NCI-H2227 (cell line): ENCODE data around the gene KLHL36.
A peak's percentile ranks its signal among the peaks of the same experiment; 100 is the strongest.
"Not testable (repeated sequence)": the region's sequence is repeated elsewhere in the genome, so short reads cannot be mapped to it uniquely, and the experiment has no call there.

Source experiments
- DNase-seq: peaks from one replicate; lab custom pipeline; 2025; ENCODE audit not compliant: unreplicated experiment; lab: John Stamatoyannopoulos, UW

KLHL36 gene

DNA sequence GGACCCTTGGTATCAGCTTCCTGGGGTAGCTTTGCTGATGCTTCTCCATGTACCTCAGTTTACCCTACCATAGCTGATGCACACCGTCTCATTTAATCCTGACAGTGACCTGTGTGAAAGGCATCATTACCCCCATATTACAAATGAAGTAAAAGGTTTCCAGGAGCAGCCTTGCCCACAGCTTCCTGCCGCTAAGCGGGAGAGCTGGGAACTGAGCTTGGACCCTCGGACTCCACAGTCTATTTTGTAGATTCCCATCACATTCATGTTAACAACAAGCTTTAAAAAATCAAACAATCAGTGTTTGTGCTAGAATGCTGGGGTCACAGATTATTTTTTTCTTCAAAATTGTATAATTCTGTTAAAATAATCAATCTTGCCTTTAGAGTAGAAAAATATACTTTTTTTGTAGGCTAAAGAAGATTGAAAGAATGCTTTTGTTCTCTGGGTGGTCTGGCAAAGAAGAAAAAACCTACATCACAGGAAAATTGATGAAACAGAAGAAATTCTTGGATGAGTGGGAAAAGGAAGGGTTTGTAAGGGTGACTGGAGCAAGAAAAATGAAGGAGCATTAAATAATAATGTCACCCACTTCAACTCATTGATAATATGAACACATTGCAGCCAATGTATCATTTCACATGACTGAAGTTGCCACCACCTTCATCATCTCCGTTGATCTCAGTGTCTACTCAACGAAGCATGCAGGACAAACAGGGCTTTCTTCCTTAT, 41.9 kb downstream of the KLHL36 start:
- no peak for DNase-seq

- DNase-seq, result no peak
These were observed 44.3 kb downstream of the KLHL36 start for GRCh38 chr16:84692451-84693214.

DNA sequence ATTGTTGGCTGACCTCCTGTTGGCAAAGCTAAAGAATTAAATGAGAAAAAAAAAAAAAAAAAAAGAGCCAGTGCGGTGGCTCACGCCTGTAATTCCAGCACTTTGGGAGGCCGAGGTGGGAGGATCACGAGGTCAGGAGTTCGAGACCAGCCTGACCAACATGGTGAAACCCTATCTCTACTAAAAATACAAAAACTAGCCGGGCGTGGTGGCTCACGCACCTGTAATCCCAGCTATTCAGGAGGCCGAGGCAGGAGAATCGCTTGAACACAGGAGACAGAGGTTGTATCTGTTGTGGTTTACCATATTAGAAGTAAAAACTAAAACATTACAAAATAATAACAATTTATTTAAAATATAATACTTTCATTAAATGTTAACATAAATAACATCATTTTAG, 45.6 kb downstream of the KLHL36 start:
- DNase-seq, result not testable (repeated sequence)

DNA sequence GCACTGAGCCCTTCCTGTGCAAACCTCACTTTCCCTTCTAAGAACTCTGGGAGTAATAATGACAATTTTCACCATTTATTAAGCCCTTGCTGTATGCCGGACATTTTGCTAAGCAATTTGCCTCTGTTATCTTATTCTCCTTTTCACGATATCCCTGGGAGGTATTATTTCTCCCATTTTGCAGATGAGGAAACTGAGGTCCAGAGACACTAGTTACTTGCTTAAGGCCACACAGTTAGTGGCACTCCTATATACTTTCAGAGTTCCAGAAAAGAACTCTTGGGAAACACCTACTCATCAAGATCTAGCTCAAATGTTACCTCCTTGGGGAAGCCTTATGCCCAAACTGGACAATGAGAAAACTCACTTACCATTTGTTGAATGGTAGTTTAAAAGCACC, 46.7 kb downstream of the KLHL36 start:
- no peak for DNase-seq

GRCh38 chr16:84699147-84699711, 50.9 kb downstream of the KLHL36 start:
- DNase-seq, result peak; percentile 39

DNA sequence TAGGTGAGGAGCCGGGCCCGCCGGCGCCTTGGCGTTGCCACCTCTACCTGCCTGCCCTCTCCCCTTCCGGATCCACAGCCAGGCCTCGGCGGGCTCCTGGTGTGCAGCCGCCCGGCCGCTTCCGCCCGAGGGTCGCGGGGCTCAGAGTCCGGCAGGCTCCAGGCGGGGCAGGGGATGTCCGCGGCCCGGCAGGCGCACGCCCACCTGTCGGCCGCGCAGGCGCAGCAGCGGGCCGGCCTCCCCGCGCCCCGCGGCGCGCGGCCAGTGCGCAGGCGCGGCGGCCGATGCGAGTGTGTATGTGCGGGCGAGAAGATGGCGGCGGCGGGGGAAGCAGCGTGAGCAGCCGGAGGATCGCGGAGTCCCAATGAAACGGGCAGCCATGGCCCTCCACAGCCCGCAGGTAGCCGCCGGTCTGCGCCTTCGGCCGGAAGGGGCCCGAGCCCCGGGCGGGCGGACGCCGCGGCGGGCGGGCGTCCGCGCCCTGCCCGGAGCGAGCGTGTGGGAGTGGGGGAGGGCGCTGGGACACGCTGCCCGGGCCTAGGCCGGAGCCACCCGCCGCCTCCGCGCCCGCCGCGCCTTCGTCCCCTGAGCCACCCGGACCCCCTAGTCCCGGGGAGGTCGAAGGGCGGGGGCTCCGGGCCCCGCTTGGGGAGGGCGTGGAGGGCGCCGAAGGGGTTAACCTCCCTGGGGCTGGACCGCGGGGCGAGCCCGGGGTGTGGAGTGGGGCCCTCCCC, 51.6 kb downstream of the KLHL36 start, which contains the start of gene USP10:
TSS of gene USP10 (plus strand) at position 289 of the 734 bp plus-strand sequence. CDS start at position 380, 91 bp downstream.
- peak; percentile 83 for DNase-seq

GRCh38 chr16:84700446-84701300, 52.4 kb downstream of the KLHL36 start:
- DNase-seq, result peak; percentile 5

DNA sequence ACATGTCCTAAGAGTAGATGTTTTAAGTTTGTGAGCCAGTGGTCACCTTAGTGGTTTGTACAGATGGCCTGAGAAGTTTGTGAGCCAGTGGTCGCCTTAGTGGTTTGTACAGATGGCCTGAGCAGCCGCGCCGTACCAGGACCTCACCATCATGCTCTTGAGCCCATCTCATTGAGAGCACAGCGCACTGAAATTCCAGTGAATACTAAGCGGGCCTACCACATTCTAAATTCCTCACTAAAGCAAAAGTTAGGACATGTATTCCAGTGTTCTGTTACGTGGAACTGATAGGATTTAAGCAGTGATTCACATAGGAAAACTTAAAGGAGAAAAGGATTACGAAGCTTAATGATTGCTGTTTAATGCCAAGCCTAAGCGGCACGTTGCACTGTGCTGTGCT, 55.4 kb downstream of the KLHL36 start:
- DNase-seq, result no peak

DNA sequence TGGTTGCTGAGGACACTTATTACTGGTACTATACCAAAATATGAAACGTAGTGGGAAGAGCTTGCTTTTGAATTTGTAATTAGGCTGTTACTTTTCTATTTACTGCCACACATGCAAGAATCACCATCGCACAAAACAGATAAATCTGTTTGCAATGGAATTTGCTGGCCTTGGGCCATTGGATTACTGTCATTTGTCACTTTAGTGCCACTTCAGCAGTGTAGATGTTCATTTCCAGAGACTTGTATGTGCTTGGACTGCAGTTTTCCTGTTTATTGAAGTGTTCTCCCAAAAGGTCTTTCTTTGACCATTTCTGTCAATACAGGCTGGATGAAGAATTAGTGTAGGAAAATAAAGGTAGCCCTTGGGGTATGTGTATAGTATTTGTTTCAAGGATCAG, 55.9 kb downstream of the KLHL36 start:
- DNase-seq, result no peak

DNA sequence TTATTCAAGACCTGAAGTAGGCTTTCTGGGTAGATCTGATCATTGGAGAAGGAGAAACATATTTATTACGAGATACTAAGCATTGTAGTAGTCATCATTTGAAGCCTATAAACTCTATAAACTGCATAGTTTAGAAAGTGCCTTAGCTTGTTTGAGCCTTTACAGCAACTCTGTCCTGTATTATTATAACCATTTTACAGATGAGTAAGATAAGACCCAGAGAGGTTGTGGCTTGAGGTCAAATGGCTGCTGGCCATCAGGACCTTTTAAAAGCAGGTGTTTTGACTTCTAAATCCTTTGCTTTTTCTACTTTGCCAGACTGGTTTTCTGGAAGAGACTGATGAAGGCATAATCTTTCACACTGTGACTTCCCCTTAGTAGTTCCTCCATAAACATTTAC, 58.5 kb downstream of the KLHL36 start:
- DNase-seq, result no peak

DNA sequence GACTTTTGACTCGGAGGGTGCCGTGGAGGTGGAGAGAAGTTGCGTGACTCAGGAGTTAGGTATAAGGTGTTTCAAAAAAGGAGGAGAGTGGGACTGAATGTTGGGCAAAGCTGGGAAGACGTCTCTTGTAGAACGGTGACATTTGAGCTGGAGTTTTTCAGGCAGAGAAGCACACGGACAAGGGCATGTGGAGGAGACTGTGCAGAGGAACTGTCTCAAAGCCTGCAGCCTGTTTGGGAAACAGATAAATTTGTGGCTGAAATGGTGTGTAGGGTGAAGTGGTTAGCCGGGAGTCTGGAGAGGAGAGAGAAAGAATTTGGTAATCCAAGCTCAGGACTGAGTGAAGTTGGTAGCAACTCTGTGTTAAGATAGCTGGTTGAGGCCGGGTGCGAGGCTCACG, 61.3 kb downstream of the KLHL36 start:
- DNase-seq, result no peak

- no peak for DNase-seq
These were observed 62.4 kb downstream of the KLHL36 start for GRCh38 chr16:84710686-84711085.
